ENCODE data around the gene CTNND2.
A peak's percentile ranks its signal among the peaks of the same experiment; 100 is the strongest.

GRCh38 chr5:10987925-10988504 is 916.2 kb downstream of the CTNND2 start:
- TF ChIP-seq CTCF (IDR thresholded peaks at IDR 0.05 in 8 of 11, conservative IDR thresholded peaks at IDR 0.05 in 3 of 11) = peak; percentile 12 to 76 (median 57)
- no peak for TF ChIP-seq POLR2A (IDR thresholded peaks at IDR 0.05)
